GM12878 (cell line): ENCODE measurements around the gene IL16. TPM values are rescaled to one million over a fixed set of nuclear protein-coding genes. Genes with fewer than 3 reads are reported as not detected.

Source experiments
- BCL11A ChIP-seq: IDR thresholded peaks from 2 replicates; pipeline ENCODE4 v1.6.1; 2011; ENCODE audit warnings: low read depth, low read length
- PAX8 ChIP-seq: fragments of 450-650 bp; IDR thresholded peaks from 2 replicates; pipeline ENCODE4 v1.6.1; 2017; ENCODE audit warnings: mild to moderate bottlenecking, moderate library complexity
- SMAD1 ChIP-seq: fragments of 450-650 bp; IDR thresholded peaks from 2 replicates; pipeline ENCODE4 v1.6.1; 2018; ENCODE audit warnings: mild to moderate bottlenecking, low read depth; ENCODE audit not compliant: partially characterized antibody
- STAT1 ChIP-seq: fragments of 450-650 bp; conservative IDR thresholded peaks from 2 replicates; pipeline ENCODE4 v1.6.1; 2014; ENCODE audit warnings: antibody characterized with exemption, mild to moderate bottlenecking
- ZNF24 ChIP-seq: fragments of 450-650 bp; IDR thresholded peaks from 2 replicates; pipeline ENCODE4 v1.6.1; 2017; ENCODE audit warnings: antibody characterized with exemption, mild to moderate bottlenecking
- ZNF687 ChIP-seq: fragments of 450-650 bp; IDR thresholded peaks from 2 replicates; pipeline ENCODE4 v1.6.1; 2017; ENCODE audit warnings: mild to moderate bottlenecking, moderate library complexity
- ZSCAN29 ChIP-seq: fragments of 450-650 bp; IDR thresholded peaks from 2 replicates; pipeline ENCODE4 v1.6.1; 2017; ENCODE audit warnings: mild to moderate bottlenecking, moderate library complexity
- polyA plus RNA-seq, 11 experiments: library from polyadenylated mRNA; depleted of rRNA in 4 of 11; unstranded in 6 of 11; stranded (reverse) in 5 of 11; fragments of >200 nt; fragmentation: Nextera tagmentation in 4 of 11; fragmentation: Illumina TruSeq in 1 of 11; extraction: Ambion mirVana in 4 of 11; extraction: Trizol in 1 of 11; gene quantifications; 1 replicate in 1 of 11; 2 replicates in 10 of 11; pipeline versions ENCODE4 v1.2.1 to v1.2.3, GENCODE V29; 2011 to 2016; ENCODE audit warnings: inconsistent platforms in 2 of 11, missing spikeins in 2 of 11, low read depth in 1 of 11
- total RNA-seq, 4 experiments: library from RNA; depleted of rRNA in 3 of 4; stranded (reverse); fragments of >200 nt in 3 of 4; fragmentation: Illumina TruSeq in 1 of 4; extraction: Trizol in 1 of 4; gene quantifications; 2 replicates each; pipeline versions ENCODE4 v1.2.1 to v1.2.3, GENCODE V29; 2013 to 2021

Gene IL16
- total and polyA plus RNA-seq, 10 of the 15 experiments (the other 5 are each of a cell fraction or from before 2014, with no cell fraction given): 21.7 to 206 (median 44.5) TPM

GRCh38 chr15:81278306-81279029 is 81.8 kb downstream of the IL16 start (continued):
- TF ChIP-seq ZNF687: no peak
- TF ChIP-seq BCL11A: no peak
- no peak for TF ChIP-seq ZSCAN29
- no peak for TF ChIP-seq SMAD1
- no peak for TF ChIP-seq PAX8
- TF ChIP-seq STAT1: no peak
- TF ChIP-seq ZNF24: no peak
